Nephron (organoid): ENCODE results near the gene RAB44.

ENCODE experiments used
- H3K27ac Mint-ChIP-seq, 3 experiments: 2 replicates each; pipeline ENCODE4 v1.8.0; 2020; ENCODE audit warnings: mixed read lengths in 3 of 3, mild to moderate bottlenecking in 2 of 3, moderate library complexity in 1 of 3
- H3K27me3 Mint-ChIP-seq: 2 replicates; pipeline ENCODE4 v1.8.0; 2021; ENCODE audit warnings: low read depth, mild to moderate bottlenecking, moderate library complexity, mixed read lengths
- H3K36me3 Mint-ChIP-seq: 2 replicates; pipeline ENCODE4 v1.8.0; 2020; ENCODE audit warnings: low read depth, mixed read lengths
- H3K4me1 Mint-ChIP-seq: 2 replicates; pipeline ENCODE4 v1.8.0; 2020; ENCODE audit warnings: mixed read lengths
- H3K4me3 Mint-ChIP-seq, 3 experiments: 2 replicates each; pipeline ENCODE4 v1.8.0; 2020; ENCODE audit warnings: mild to moderate bottlenecking in 3 of 3, mixed read lengths in 3 of 3, moderate library complexity in 2 of 3
- H3K9me3 Mint-ChIP-seq: 2 replicates; pipeline ENCODE4 v1.8.0; 2020; ENCODE audit warnings: mixed read lengths
- TF ChIP-seq, protein P1 (sequence below), 3 experiments: fragments of 200-600 bp; sonication (generic); IDR thresholded peaks; one replicate each; pipeline ENCODE4 v1.5.0; 2021; ENCODE audit warnings: antibody characterized with exemption in 3 of 3; ENCODE audit not compliant: unreplicated experiment in 3 of 3

RAB44 gene

DNA sequence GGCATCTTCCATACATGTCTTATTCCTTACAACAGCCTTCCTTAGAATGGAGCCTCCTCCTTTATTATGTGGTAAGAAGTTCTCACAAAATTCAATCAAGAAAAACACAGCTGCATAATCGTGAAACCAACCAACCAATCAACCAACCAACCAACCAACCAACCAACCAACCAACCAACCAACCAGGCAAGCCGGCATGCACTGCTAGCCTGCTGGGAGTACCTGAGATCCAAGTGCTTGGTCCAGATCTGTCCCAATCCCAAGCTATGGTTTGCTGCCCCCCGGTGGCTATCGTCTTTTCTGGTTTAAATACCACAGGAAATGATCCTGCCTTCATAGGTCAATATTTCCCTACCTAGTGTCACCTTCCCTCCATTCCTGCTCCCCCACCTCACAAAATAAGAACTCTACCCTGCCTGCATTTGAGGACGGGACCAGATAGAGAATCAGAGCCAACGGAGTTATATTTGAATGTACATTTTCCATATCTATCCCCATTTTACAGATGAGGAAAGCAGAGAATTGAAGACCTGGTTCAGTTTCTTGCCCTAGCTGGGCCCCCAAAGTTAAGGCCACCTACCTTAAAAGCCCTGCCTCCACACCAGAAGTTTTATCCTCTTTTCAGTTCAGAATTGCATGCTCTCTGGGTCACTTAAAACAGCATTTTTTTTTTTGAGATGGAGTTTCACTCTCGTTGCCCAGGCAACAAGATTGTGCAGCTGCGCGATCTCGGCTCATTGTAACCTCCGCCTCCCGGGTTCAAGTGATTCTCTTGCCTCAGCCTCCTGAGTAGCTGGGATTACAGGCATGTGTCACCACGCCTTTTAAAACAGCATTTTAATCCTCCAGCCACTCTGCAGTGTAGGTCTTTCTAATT, 27.1 kb downstream of the RAB44 start:
- Mint-ChIP-seq H3K4me1 (peaks cover 20% of the 10 kb centered on the region), H3K4me3 (peak overlapping the region in 1 of 3 experiments; percentile 15), H3K36me3 (no peaks in the 10 kb centered on the region), H3K27ac (no peak overlapping the region), H3K9me3 (no peaks in the 10 kb centered on the region), H3K27me3 (peaks cover 11% of the 10 kb centered on the region)
- TF ChIP-seq, protein P1, sequence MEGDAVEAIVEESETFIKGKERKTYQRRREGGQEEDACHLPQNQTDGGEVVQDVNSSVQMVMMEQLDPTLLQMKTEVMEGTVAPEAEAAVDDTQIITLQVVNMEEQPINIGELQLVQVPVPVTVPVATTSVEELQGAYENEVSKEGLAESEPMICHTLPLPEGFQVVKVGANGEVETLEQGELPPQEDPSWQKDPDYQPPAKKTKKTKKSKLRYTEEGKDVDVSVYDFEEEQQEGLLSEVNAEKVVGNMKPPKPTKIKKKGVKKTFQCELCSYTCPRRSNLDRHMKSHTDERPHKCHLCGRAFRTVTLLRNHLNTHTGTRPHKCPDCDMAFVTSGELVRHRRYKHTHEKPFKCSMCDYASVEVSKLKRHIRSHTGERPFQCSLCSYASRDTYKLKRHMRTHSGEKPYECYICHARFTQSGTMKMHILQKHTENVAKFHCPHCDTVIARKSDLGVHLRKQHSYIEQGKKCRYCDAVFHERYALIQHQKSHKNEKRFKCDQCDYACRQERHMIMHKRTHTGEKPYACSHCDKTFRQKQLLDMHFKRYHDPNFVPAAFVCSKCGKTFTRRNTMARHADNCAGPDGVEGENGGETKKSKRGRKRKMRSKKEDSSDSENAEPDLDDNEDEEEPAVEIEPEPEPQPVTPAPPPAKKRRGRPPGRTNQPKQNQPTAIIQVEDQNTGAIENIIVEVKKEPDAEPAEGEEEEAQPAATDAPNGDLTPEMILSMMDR (IDR thresholded peaks at IDR 0.05; ENCODE audit: unreplicated experiment in 3 of 3) = peak; percentile 40 to 49 (median 46)

DNA sequence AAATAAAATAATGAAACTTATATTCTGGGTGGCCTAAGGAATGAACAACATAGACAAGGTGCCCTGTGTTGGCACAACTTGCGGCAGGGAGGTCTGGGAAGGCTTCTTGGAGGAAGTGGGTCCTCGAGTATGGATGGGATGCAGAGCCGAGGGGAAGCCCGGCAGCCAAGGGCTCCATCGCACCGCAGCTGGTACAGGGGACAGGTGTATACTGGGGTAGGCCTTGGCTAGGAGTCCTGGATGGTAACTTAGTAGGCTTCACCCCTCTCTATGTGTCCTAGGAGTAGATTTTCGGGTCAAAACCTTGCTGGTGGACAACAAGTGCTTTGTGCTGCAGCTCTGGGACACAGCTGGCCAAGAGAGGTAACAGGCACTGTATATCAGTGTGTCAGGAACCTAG, 28.0 kb downstream of the RAB44 start:
- no peak overlapping the region for H3K4me3 Mint-ChIP-seq
- H3K4me1 Mint-ChIP-seq = peaks cover 18% of the 10 kb centered on the region
- H3K9me3 Mint-ChIP-seq = no peaks in the 10 kb centered on the region
- peaks cover 10% of the 10 kb centered on the region for H3K27me3 Mint-ChIP-seq
- no peaks in the 10 kb centered on the region for H3K36me3 Mint-ChIP-seq
- TF ChIP-seq, protein P1 (IDR thresholded peaks at IDR 0.05; ENCODE audit: unreplicated experiment in 3 of 3) = no peak
- H3K27ac Mint-ChIP-seq = no peak overlapping the region

DNA sequence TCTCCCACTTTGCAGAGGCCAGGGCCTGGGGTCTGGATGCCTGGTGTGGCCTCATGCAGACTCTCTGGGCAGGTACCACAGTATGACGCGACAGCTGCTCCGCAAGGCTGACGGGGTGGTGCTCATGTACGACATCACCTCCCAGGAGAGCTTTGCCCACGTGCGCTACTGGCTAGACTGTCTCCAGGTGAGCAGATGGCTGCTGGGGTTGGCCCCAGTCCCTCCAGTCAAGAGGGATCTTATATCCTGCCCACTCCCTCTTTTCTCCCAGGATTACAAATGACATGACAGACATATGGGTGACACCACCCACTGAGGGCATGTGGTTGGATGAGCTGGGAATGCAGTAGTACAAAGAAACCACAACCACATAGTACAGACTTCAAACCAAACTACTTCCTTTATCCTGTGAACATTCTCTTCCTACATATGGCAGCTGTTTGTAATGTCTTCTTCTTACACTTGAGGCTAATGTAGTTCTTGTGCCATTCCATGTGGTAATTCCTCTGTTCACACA, 29.9 kb downstream of the RAB44 start:
- Mint-ChIP-seq H3K27ac (no peak overlapping the region), H3K4me3 (no peak overlapping the region), H3K9me3 (no peaks in the 10 kb centered on the region), H3K27me3 (peaks cover 3% of the 10 kb centered on the region), H3K36me3 (no peaks in the 10 kb centered on the region), H3K4me1 (peaks cover 16% of the 10 kb centered on the region)
- TF ChIP-seq, protein P1 (IDR thresholded peaks at IDR 0.05; ENCODE audit: unreplicated experiment in 3 of 3) = no peak

DNA sequence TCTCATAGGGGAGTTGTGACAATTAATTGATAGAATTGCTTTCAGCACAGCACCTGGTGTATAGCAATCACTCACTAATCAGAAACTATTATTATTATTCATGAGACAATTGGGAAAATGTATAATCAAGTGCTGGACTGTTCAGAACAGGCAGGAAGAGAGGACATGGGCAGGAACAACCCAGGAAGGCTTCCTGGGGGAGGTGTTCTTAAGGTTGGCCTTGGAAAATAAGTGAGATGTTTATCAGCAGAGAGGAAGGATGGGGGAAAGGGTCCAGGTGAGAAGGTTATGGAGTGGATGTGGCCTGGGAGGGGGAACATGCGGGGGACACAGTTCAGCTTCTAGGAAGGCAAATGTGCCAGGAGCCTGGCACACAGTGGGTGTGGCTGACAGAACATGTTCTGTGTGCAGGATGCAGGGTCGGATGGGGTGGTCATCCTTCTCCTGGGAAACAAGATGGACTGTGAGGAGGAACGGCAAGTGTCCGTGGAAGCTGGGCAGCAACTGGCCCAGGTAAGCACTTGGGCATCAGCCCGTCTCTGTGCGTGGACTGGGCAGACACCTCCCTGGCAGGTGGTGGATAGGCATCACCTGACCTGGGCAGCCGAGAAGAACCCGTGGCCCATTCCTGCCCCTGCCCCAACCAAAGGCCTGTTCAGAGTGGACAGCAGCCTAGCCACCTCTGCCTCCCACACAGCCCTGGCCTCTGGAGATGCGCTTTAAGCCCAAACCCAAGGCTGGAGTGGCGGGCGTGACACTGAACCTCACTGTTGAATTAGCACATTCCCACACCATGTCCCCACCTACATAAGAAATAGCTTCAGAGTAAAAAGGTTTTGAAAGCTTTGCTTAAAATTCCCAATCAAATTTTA, 30.9 kb downstream of the RAB44 start:
- no peaks in the 10 kb centered on the region for H3K9me3 Mint-ChIP-seq
- no peak overlapping the region for H3K27ac Mint-ChIP-seq

DNA sequence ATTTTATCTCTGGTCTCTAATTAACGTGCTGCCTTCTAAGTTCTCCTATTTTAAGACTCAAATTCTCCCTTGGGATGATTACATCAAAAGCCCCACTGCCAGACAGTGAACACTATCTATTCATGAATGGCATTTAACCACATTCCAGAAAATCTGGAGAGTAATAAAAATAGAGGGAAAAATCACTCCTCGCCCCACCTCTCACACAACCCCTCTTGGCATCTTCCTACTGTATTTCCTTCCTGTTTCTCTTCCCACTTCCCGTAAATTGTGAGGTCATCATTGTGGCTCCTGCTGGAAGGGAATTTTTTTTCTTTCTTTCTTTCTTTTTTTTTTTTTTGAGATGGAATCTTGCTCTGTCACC, 31.5 kb downstream of the RAB44 start:
- Mint-ChIP-seq H3K4me1 (peaks cover 16% of the 10 kb centered on the region), H3K27ac (no peak overlapping the region), H3K4me3 (no peak overlapping the region), H3K27me3 (peaks cover 3% of the 10 kb centered on the region), H3K36me3 (no peaks in the 10 kb centered on the region), H3K9me3 (no peaks in the 10 kb centered on the region)
- TF ChIP-seq, protein P1 (IDR thresholded peaks at IDR 0.05; ENCODE audit: unreplicated experiment in 3 of 3) = no peak

More for the DNA sequence above, 30.9 kb downstream of the RAB44 start:
- Mint-ChIP-seq H3K36me3 (no peaks in the 10 kb centered on the region), H3K4me3 (no peak overlapping the region), H3K27me3 (peaks cover 3% of the 10 kb centered on the region), H3K4me1 (peaks cover 16% of the 10 kb centered on the region)
- TF ChIP-seq, protein P1 (IDR thresholded peaks at IDR 0.05; ENCODE audit: unreplicated experiment in 3 of 3) = no peak
